PC-9 (cell line): ENCODE data around the gene RNH1. TPM values are rescaled to one million over a fixed set of nuclear protein-coding genes. Genes with fewer than 3 reads are reported as not detected.

Experiments
- BruUV-seq: library from RNA; stranded (reverse); fragments of 400-500 nt; replicated peaks from 2 replicates; lab custom pipeline; 2021; lab: Mats Ljungman, UMichigan
- CTCF ChIA-PET: fragments of 300-600 bp; sonication (Branson Sonifier 250); formaldehyde crosslinking; loops from one replicate; lab custom pipeline; 2022; ENCODE audit warnings: antibody characterized with exemption; lab: Charles Lee
- POLR2A ChIA-PET: fragments of 300-600 bp; sonication (Branson Sonifier 250); formaldehyde crosslinking; loops from one replicate; lab custom pipeline; 2022; ENCODE audit warnings: antibody characterized with exemption; ENCODE audit not compliant: unreplicated experiment; lab: Charles Lee
- DNase-seq, 2 experiments: peaks; one replicate each; pipeline versions ENCODE4 v3.0.0 to v3.0.0-alpha.2; 2015 to 2022; ENCODE audit warnings: mixed read lengths in 1 of 2
- H2AFZ ChIP-seq: fragments of 200-600 bp; sonication (generic); 2 replicates; pipeline ENCODE4 v1.8.1; 2017; ENCODE audit warnings: antibody characterized with exemption
- H3F3A ChIP-seq: fragments of 200-600 bp; sonication (generic); 2 replicates; pipeline ENCODE4 v1.8.1; 2017; ENCODE audit warnings: antibody characterized with exemption, mild to moderate bottlenecking, low read depth; ENCODE audit not compliant: insufficient read depth
- H3K27ac ChIP-seq: fragments of 200-600 bp; sonication (generic); 2 replicates; pipeline ENCODE4 v1.6.1; 2016; ENCODE audit warnings: mixed run types
- H3K27me3 ChIP-seq: fragments of 200-600 bp; sonication (generic); 2 replicates; pipeline ENCODE4 v1.6.1; 2016; ENCODE audit warnings: low read depth, mixed run types; ENCODE audit not compliant: insufficient read depth
- H3K36me3 ChIP-seq: fragments of 200-600 bp; sonication (generic); 2 replicates; pipeline ENCODE4 v1.6.1; 2016; ENCODE audit warnings: low read depth, mixed run types
- H3K4me1 ChIP-seq: fragments of 200-600 bp; sonication (generic); replicated peaks from 2 replicates; pipeline ENCODE4 v1.6.1; 2016; ENCODE audit warnings: mixed run types; ENCODE audit not compliant: insufficient read depth
- H3K4me2 ChIP-seq: fragments of 200-600 bp; sonication (generic); 2 replicates; pipeline ENCODE4 v1.6.1; 2017; ENCODE audit warnings: mixed run types
- H3K4me3 ChIP-seq: fragments of 200-600 bp; sonication (generic); 2 replicates; pipeline ENCODE4 v1.6.1; 2016; ENCODE audit warnings: mixed run types
- H3K79me2 ChIP-seq: fragments of 200-600 bp; sonication (generic); 2 replicates; pipeline ENCODE4 v1.6.1; 2017; ENCODE audit warnings: low read depth, mixed run types
- H3K9me2 ChIP-seq: fragments of 200-600 bp; sonication (generic); 2 replicates; pipeline ENCODE4 v1.8.1; 2017; ENCODE audit warnings: mild to moderate bottlenecking; ENCODE audit not compliant: insufficient read depth
- H3K9me3 ChIP-seq: fragments of 200-600 bp; sonication (generic); 2 replicates; pipeline ENCODE4 v1.8.1; 2016; ENCODE audit warnings: low read depth; ENCODE audit not compliant: insufficient read depth
- H4K20me1 ChIP-seq: fragments of 200-600 bp; sonication (generic); 2 replicates; pipeline ENCODE4 v1.8.1; 2017; ENCODE audit not compliant: insufficient read depth
- EZH2 ChIP-seq: fragments of 200-600 bp; sonication (generic); IDR thresholded peaks from 2 replicates; pipeline ENCODE4 v1.8.0; 2017; ENCODE audit warnings: antibody characterized with exemption, low read depth
- intact Hi-C: fragments of 100-400 bp; cut with micrococcal nuclease; formaldehyde crosslinking; loops from one replicate; pipeline ENCODE4 v1.10.0; 2022; ENCODE audit not compliant: unreplicated experiment
- total RNA-seq: library from RNA; stranded (reverse); gene quantifications from 2 replicates; pipeline ENCODE4 v1.2.3, GENCODE V29; 2021
- TF ChIP-seq, protein P1 (sequence below): fragments of 200-600 bp; sonication (generic); conservative IDR thresholded peaks from 2 replicates; pipeline ENCODE4 v1.6.1; 2017; ENCODE audit warnings: mixed run types, antibody characterized with exemption, mild to moderate bottlenecking, moderate library complexity

RNH1 gene
- total RNA-seq, 1 experiment from 2014 or later = 87.8 TPM

DNA sequence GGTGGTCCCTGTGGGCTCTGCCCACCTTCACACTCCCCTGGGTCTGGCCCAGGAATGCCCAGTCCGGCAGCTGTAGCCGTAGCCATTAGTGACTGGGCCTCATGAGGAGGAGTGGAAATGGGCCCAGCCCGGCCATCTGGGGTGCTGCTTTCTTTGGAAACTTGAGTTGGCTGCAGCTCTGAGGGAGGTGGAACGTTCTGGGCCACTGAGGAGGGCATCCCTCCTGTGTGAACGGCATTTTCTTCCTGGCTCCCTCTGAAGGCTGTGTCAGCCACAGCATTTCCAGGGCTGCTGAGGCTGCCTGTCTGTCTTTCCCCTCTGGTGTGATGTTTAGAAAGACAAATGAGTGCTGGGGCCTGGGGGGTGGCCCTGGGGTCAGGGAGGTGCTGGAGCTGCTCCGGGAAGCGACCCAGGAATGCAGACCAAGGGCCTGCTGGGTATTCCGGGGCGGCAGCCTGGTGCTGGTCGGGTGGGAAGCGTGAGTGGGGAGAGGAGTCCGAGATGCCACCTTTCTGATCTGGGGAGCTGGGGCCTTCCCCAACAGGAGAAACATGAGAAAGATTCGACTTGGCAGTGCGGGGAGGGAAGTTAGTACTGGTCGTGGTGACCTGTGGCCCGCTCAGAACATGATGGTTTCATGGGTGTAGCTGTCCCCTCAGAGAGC, 29.9 kb downstream of the RNH1 start:
- H3K79me2 ChIP-seq = no peaks in the 10 kb centered on the region
- POLR2A ChIA-PET = no interaction called here
- no TSS peak for BruUV-seq
- H3K27ac ChIP-seq = no peak overlapping the region
- no peak overlapping the region for H3K4me3 ChIP-seq
- H3F3A ChIP-seq = no peaks in the 10 kb centered on the region
- intact Hi-C loops = no loop called here
- H3K4me1 ChIP-seq = no peaks in the 10 kb centered on the region
- H3K9me2 ChIP-seq = no peaks in the 10 kb centered on the region
- no peaks in the 10 kb centered on the region for H3K36me3 ChIP-seq
- DNase-seq = no peak
- TF ChIP-seq EZH2 = no peak
- TF ChIP-seq, protein P1, sequence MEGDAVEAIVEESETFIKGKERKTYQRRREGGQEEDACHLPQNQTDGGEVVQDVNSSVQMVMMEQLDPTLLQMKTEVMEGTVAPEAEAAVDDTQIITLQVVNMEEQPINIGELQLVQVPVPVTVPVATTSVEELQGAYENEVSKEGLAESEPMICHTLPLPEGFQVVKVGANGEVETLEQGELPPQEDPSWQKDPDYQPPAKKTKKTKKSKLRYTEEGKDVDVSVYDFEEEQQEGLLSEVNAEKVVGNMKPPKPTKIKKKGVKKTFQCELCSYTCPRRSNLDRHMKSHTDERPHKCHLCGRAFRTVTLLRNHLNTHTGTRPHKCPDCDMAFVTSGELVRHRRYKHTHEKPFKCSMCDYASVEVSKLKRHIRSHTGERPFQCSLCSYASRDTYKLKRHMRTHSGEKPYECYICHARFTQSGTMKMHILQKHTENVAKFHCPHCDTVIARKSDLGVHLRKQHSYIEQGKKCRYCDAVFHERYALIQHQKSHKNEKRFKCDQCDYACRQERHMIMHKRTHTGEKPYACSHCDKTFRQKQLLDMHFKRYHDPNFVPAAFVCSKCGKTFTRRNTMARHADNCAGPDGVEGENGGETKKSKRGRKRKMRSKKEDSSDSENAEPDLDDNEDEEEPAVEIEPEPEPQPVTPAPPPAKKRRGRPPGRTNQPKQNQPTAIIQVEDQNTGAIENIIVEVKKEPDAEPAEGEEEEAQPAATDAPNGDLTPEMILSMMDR = no peak
- H4K20me1 ChIP-seq = no peaks in the 10 kb centered on the region
- no peaks in the 10 kb centered on the region for H3K27me3 ChIP-seq
- no peaks in the 10 kb centered on the region for H3K9me3 ChIP-seq
- H2AFZ ChIP-seq = no peak overlapping the region
- no peak overlapping the region for H3K4me2 ChIP-seq
- CTCF ChIA-PET = no interaction called here

- Histone ChIP-seq H3K4me1 (no peaks in the 10 kb centered on the region), H3K27ac (no peak overlapping the region), H3K4me3 (no peak overlapping the region), H3K9me3 (no peaks in the 10 kb centered on the region), H3F3A (no peaks in the 10 kb centered on the region), H3K27me3 (no peaks in the 10 kb centered on the region), H3K36me3 (no peaks in the 10 kb centered on the region), H3K79me2 (no peaks in the 10 kb centered on the region), H3K9me2 (no peaks in the 10 kb centered on the region), H3K4me2 (no peak overlapping the region), H2AFZ (no peak overlapping the region), H4K20me1 (no peaks in the 10 kb centered on the region)
- BruUV-seq = no TSS peak
- ChIA-PET CTCF (no interaction called here), POLR2A (no interaction called here)
- TF ChIP-seq, protein P1 = no peak
- no peak for TF ChIP-seq EZH2
- no peak for DNase-seq
- intact Hi-C loops = no loop called here
Observed at GRCh38 chr11:476416-476815, 30.6 kb downstream of the RNH1 start.

DNA sequence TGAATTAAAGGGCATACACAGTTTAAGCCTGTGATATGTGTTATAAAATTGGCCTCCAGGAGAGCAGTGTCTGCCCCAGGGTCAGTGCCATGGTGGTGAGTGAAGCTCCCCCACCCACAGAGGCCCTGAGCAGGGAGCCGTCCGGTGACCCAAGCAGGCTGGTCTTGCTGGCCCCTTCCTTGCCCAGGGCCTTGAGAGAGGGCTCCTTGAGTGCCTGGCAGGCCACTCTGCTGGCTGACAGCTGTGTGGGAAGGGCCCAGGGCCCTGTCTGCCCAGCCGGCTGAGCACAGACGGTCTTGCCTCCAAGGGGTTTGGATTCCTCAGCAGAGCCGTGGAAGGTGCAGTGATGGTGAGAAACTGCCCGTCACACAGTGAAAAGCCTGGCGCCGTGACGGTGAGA, 31.1 kb downstream of the RNH1 start:
- DNase-seq = no peak
- ChIA-PET CTCF (no interaction called here), POLR2A (no interaction called here)

More for the DNA sequence above, 31.1 kb downstream of the RNH1 start:
- Histone ChIP-seq H4K20me1 (no peaks in the 10 kb centered on the region), H3K27ac (no peak overlapping the region), H3K36me3 (no peaks in the 10 kb centered on the region), H3K27me3 (no peaks in the 10 kb centered on the region), H3K79me2 (no peaks in the 10 kb centered on the region), H3K9me2 (no peaks in the 10 kb centered on the region), H3K4me1 (no peaks in the 10 kb centered on the region), H3K4me2 (no peak overlapping the region), H3K9me3 (no peaks in the 10 kb centered on the region), H3K4me3 (no peak overlapping the region), H2AFZ (no peak overlapping the region), H3F3A (no peaks in the 10 kb centered on the region)
- no peak for TF ChIP-seq EZH2
- TF ChIP-seq, protein P1 = no peak
- intact Hi-C loops = no loop called here
- no TSS peak for BruUV-seq
